ENCODE measurements around the gene CHST13. TPM values are rescaled to one million over a fixed set of nuclear protein-coding genes. Genes with fewer than 3 reads are reported as not detected.
A peak's percentile ranks its signal among the peaks of the same experiment; 100 is the strongest.

The CHST13 gene
- total RNA-seq, 4 donors from 2014 or later, result 0.32 TPM; not detected in 3

DNA sequence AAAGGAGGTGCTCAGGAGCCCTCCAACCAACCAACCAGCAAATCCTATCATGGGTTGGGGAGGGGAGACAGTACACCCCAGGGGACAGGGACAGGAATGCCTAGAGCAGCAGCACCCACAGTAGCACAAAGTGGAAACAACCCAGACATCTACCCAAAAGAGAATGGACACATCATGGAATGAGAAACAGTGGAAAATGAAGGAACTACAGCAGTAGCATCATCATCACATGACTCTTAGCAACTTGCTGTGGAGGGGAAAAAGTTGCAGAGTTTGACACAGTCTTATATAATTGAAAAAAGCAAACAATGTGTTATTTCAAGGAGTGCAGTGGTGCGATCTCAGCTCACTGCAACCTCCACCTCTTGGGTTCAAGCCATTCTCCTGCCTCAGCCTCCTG is 23.8 kb downstream of the CHST13 start:
- DNase-seq (ENCODE audit: low spot score in 2 of 2), result peak in 1 of 2 donors; percentile 67
- no peak overlapping the region for H3K4me3 ChIP-seq (ENCODE audit: low read depth, poor library complexity, severe bottlenecking)
- 65 to 83% methylated on average over 1 of the region's 1 CpG for WGBS, 2 donors
- intact Hi-C loops (cut with DNase I; ENCODE audit: low total_unique reads), result no loop called here
- TF ChIP-seq CTCF (IDR thresholded peaks at IDR 0.05) (no peak), POLR2A (IDR thresholded peaks at IDR 0.05) (no peak)

- TF ChIP-seq POLR2A (IDR thresholded peaks at IDR 0.05) (no peak), CTCF (IDR thresholded peaks at IDR 0.05) (no peak)
- intact Hi-C loops (cut with DNase I; ENCODE audit: low total_unique reads), result no loop called here
- peak in 1 of 2 donors; percentile 54 for DNase-seq (ENCODE audit: low spot score in 2 of 2)
- no peak overlapping the region for H3K4me3 ChIP-seq (ENCODE audit: low read depth, poor library complexity, severe bottlenecking)
- 47 to 55% methylated on average over 9 of the region's 9 CpGs for WGBS, 2 donors
These were observed 24.9 kb downstream of the CHST13 start for GRCh38 chr3:126548556-126549466.

- intact Hi-C loops (cut with DNase I; ENCODE audit: low total_unique reads), result no loop called here
- 76 to 77% methylated on average over 12 of the region's 12 CpGs for WGBS, 2 donors
- TF ChIP-seq CTCF (IDR thresholded peaks at IDR 0.05), result no peak
- no peak overlapping the region for H3K4me3 ChIP-seq (ENCODE audit: low read depth, poor library complexity, severe bottlenecking)
- DNase-seq (ENCODE audit: low spot score in 2 of 2), result peak in 1 of 2 donors; percentile 74
These were observed 26.0 kb downstream of the CHST13 start for GRCh38 chr3:126549861-126550487.

- H3K4me3 ChIP-seq (ENCODE audit: low read depth, poor library complexity, severe bottlenecking), result no peak overlapping the region
- DNase-seq (ENCODE audit: low spot score in 2 of 2), result peak in 1 of 2 donors; percentile 50
- TF ChIP-seq POLR2A (IDR thresholded peaks at IDR 0.05), result no peak
- no peak for TF ChIP-seq CTCF (IDR thresholded peaks at IDR 0.05)
- WGBS, 2 donors, result 68 to 86% methylated on average over 9 to 11 of the region's 11 CpGs
- intact Hi-C loops (cut with DNase I; ENCODE audit: low total_unique reads), result no loop called here
These were observed 26.6 kb downstream of the CHST13 start for GRCh38 chr3:126550488-126551051.

DNA sequence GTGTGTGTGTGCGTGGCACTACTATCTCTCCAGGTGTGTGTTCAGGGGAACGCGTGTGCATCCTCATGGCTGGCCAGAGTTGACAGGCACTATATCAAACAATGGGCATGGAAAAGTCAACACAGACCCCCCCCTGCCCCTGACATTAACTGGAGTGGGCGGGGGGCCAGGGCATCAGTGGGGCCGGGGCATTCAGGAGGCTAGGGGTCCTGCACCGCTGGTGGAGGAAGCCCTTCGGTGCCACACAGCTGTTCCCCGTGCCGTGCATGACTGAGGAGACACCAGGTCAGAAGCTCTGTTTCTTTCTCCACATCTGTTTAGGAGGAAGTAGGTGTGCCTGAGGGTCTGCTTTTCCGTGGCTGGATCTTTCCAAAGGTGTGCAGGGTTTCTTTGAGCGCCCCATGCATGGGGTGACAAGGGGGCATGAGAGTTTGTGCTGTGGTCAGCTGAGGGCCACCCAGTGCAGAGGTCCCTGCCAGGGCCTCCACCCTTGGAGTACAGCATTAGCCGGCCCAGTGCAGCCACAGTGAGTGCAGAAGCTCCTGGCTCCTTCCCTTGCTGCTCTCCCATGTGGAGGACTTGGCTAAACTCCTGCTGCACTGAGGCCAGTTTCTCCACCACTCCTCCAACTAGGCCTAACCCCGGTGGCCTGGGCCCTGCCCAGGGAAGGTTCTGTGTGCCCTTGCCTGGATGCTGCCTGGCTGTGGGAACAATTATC is 27.3 kb downstream of the CHST13 start:
- peak; percentile 11 to 43 for DNase-seq (ENCODE audit: low spot score in 2 of 2)

More for the DNA sequence above, 27.3 kb downstream of the CHST13 start:
- intact Hi-C loops (cut with DNase I; ENCODE audit: low total_unique reads), result no loop called here
- WGBS, 2 donors, result 65 to 72% methylated on average over 12 to 13 of the region's 13 CpGs
- no peak overlapping the region for H3K4me3 ChIP-seq (ENCODE audit: low read depth, poor library complexity, severe bottlenecking)
- TF ChIP-seq CTCF (IDR thresholded peaks at IDR 0.05), result no peak
- no peak for TF ChIP-seq POLR2A (IDR thresholded peaks at IDR 0.05)

Data from lower leg skin (tissue), 4 donors.